ENCODE measurements around the gene GANC.

DNA sequence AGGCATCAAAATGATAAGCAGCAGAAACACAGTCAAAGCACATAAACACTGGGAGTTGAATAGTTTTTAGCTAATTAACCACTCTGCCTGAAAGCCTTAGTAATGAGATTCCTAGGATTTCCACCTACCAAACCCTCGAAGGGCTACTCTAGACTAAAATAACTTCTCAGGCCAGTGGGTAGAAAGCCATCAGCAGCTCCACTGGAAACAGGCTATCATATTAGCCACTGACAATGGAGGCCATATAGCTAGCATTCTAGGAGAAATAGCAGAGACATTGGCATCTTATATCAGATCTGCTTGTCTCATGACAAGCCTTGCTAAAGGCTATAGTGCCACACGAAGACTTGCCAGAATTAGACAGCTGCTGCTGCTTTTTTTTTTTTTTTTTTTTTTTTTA lies 81.8 kb downstream of the GANC start:
- TF ChIP-seq, protein P1, sequence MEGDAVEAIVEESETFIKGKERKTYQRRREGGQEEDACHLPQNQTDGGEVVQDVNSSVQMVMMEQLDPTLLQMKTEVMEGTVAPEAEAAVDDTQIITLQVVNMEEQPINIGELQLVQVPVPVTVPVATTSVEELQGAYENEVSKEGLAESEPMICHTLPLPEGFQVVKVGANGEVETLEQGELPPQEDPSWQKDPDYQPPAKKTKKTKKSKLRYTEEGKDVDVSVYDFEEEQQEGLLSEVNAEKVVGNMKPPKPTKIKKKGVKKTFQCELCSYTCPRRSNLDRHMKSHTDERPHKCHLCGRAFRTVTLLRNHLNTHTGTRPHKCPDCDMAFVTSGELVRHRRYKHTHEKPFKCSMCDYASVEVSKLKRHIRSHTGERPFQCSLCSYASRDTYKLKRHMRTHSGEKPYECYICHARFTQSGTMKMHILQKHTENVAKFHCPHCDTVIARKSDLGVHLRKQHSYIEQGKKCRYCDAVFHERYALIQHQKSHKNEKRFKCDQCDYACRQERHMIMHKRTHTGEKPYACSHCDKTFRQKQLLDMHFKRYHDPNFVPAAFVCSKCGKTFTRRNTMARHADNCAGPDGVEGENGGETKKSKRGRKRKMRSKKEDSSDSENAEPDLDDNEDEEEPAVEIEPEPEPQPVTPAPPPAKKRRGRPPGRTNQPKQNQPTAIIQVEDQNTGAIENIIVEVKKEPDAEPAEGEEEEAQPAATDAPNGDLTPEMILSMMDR (conservative IDR thresholded peaks at IDR 0.05), result no peak
- no peak for TF ChIP-seq ZFX (IDR thresholded peaks at IDR 0.05)
